GM19239 (cell line): ENCODE results near the gene MYO18A.
"Not testable (repeated sequence)": the region's sequence is repeated elsewhere in the genome, so short reads cannot be mapped to it uniquely, and the experiment has no call there.

ENCODE experiments used
- DNase-seq: peaks from one replicate; pipeline ENCODE4 v3.0.0; 2011; ENCODE audit warnings: low spot score; ENCODE audit not compliant: insufficient read length
- FAIRE-seq: peaks from 2 replicates; lab custom pipeline; 2011; peaks lifted over from hg19 to GRCh38; lab: Jason Lieb, UNC

Gene MYO18A

DNA sequence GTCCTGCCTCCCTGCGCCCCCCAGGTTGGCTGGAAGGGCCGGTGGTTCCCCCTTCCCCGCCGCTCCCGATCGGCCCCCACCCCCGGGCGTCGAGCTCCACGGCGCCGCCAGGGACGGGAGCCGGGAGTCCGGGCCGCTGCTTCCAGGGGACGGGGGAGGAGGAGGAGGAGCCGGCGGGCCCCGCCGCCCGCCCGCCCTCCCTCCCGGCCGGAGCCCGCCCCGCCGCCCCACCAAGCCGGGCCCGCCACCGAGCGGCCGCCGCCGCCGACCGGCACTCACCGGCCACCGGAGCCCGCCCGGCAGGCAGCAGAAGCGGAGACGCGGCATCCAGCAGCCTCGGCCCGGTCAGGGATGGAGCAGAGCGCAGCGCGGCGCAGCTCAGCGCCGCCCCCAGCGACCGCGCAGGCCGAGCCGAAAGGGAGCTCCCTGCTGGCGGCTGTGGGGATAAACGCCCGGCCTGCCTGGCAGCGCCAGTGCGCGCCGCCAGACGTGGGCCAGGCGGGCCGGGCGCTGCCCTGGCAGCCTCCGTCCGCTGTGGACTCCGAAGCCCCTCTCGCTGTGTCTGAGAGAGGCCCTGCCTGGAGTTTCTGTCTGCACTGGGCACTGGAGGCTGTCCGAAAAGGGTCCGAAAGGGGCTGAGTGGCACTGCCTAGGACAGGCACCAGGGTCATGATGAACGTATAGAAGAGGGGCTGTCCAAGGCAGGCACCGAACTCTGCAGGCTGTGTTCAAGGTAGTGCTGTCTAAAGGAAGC, at the start of gene MYO18A:
Gene MYO18A, minus strand, starts transcription at position 365 of the 754 bp plus-strand sequence. CDS start 13,458 bp downstream, outside the sequence.
- DNase-seq (peak; percentile 98), FAIRE-seq (peak; percentile 11)

GRCh38 chr17:29225396-29225795, 45.2 kb upstream of the MYO18A start:
- DNase-seq (no peak), FAIRE-seq (no peak)

- not testable (repeated sequence) for FAIRE-seq, DNase-seq
These were observed 41.1 kb upstream of the MYO18A start for GRCh38 chr17:29221338-29221737.

GRCh38 chr17:29219378-29220047, 39.3 kb upstream of the MYO18A start:
- FAIRE-seq, result peak; percentile 95
- peak; percentile 71 for DNase-seq

DNA sequence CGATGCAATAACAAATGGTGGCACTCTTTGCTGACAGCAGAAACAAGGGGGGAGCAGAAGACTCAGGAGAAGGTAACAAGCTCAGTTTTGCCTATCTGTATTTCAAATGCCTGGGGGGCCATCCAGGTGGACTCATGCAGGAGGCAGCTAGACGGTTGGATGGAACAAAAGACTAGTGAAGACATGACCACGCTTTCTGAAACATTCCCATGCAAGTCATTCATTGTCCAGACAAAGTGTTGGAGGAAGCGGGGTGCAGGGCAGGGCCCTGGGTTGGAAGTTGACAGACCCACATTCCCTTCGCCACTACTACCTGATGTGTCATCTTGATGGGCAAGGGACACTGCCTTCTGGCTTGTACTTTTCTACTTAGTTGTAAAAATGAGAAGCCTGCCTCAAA, 36.7 kb upstream of the MYO18A start:
- DNase-seq (no peak), FAIRE-seq (no peak)

DNA sequence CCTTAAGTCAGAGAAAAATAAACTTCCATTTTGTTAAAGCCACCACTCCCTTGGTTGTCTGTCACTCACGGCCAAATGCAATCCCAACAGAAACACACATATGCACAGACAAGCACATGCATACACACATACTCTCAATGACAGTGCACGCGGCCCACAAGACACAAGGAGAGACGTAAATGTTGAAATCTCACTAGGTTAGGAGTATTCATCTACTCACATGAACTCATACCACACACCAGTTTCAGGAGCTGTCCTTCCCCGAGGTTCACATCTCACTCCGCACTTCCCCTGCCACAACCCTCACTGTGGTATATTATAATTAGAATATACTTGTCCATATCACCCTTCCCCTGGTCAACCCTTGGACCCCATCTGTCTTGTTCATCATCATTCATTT, 36.0 kb upstream of the MYO18A start:
- no peak for FAIRE-seq
- no peak for DNase-seq

DNA sequence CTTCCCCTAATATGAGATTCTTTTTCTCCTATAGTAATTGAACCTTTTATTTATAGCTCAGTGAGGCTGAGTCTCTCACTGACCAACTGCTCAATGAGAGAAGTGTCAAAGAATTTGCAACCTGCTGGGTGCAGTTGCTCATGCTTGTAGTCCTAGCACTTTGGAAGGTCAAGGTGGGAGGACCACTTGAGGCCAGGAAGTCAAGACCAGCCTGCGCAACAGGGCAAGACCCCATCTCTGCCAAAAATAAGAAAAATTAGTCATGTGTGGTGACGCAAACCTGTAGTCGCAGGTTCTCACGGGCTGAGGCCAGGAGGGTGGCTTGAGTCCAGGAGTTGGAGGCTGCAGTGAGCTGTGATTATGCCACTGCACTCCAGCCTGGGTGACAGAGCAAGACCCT, 35.5 kb upstream of the MYO18A start:
- no peak for FAIRE-seq
- DNase-seq, result no peak

- no peak for DNase-seq
These were observed 35.0 kb upstream of the MYO18A start for GRCh38 chr17:29215174-29215573.

DNA sequence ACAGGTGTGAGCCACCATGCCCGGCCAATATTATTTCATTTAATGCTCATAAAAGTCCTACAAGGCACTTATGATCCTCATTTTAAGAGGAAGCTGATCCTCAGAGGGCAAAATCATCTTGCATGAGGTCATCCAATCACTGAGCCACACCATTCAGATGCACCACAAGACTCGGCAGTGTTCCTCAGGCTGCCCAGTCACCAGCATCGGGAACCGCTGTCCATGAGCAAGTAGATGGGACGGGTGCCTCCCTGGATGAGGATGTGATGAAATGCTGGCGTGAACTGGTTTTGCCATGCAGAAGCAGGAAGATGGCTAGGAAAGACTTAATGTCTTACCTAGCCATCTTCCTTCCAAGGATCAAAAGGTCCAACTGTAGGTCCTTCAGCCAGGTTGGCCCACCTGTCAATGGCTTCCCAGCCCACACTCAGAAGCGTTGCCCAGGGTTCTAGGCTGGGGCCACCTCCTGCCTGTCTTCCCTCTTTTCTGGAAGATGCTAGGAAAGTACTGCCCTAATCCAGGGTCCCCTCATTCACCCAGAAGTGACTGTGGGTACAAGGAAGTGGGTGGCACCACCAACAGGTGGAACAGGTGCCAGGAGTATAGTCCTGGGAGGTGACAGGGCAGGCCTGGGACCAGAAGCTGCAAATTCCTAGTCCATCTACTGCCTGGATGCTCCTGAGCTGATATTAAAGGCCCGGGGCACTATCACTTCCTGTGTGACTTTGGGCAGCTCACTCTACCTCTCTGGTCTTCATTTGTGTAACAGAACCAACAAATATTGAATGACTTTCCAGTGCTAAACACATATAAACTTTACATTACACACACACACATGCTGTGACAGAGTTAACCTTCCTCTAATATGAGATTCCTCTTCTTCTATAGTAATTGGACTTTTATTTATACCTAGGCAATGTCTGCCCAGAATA, 34.3 kb upstream of the MYO18A start:
- no peak for DNase-seq
- FAIRE-seq, result no peak

More at GRCh38 chr17:29215174-29215573, 35.0 kb upstream of the MYO18A start:
- no peak for FAIRE-seq

GRCh38 chr17:29212681-29213121, 32.5 kb upstream of the MYO18A start:
- DNase-seq, result no peak
- FAIRE-seq, result no peak

- FAIRE-seq, result no peak
- DNase-seq, result no peak
These were observed 32.0 kb upstream of the MYO18A start for GRCh38 chr17:29212094-29212631.

GRCh38 chr17:29210879-29211278, 30.7 kb upstream of the MYO18A start:
- FAIRE-seq, result no peak
- DNase-seq, result no peak

DNA sequence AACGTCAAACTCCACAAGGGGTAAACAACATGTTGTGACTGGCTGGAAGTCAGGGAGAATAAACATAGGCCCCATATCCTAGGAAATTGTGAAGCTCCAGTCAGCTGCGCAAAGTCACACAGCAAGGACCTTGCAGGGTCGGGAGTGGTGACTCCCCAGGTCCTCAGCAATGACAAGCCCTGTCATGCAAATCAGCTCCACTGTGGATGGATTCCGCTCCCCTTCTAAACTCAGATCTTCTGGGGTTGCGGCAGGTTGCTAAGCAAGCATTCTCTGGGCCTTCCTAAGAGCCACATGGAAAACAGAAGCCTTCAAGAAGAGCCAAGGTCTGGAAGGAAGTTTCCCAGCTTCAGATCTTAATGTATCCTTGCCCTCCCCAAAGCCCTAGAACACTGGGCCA, 28.9 kb upstream of the MYO18A start:
- FAIRE-seq, result no peak
- no peak for DNase-seq

GRCh38 chr17:29207975-29208374, 27.8 kb upstream of the MYO18A start:
- DNase-seq (no peak), FAIRE-seq (no peak)

DNA sequence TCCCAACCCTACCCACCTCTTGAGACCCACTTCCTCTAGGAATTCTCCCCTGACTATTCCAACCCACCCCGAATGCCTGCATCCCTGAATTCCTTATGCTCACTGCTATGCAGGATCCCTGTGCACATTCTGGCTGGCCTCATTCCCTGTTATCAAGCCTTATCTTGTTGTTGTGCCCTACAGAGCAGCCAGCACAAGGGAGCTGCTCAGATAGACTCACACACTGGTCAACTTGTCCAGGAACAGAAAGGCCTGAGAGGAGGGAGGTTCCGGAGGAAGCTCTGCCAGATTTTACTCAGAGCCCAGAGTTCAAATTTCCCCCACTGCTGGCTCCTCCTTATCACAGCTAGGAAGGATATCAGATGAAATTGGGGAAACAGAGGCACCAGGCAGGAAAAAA, 24.8 kb upstream of the MYO18A start:
- DNase-seq (no peak), FAIRE-seq (no peak)

- FAIRE-seq, DNase-seq: not testable (repeated sequence)
These were observed 24.0 kb upstream of the MYO18A start for GRCh38 chr17:29204068-29204804.

GRCh38 chr17:29197516-29198272, 17.5 kb upstream of the MYO18A start:
- DNase-seq (no peak), FAIRE-seq (no peak)

- no peak for DNase-seq
- no peak for FAIRE-seq
These were observed 16.7 kb upstream of the MYO18A start for GRCh38 chr17:29196769-29197515.
